Suprapubic skin (tissue), 4 donors: ENCODE results near the gene FAM89A. TPM values are rescaled to one million over a fixed set of nuclear protein-coding genes. Genes with fewer than 3 reads are reported as not detected.

ENCODE experiments used
- DNase-seq, 2 donors: peaks; one replicate each; pipeline ENCODE4 v3.0.0-alpha.2; 2019; ENCODE audit warnings: low spot score in 2 of 2
- H3K27ac ChIP-seq: fragments of 200-600 bp; sonication (generic); one replicate; pipeline ENCODE4 v1.5.1; 2019
- H3K27me3 ChIP-seq: fragments of 200-600 bp; sonication (generic); one replicate; pipeline ENCODE4 v1.5.1; 2019
- H3K36me3 ChIP-seq: fragments of 200-600 bp; sonication (generic); one replicate; pipeline ENCODE4 v1.5.1; 2019
- H3K4me1 ChIP-seq: fragments of 200-600 bp; sonication (generic); one replicate; pipeline ENCODE4 v1.5.1; 2019
- H3K4me3 ChIP-seq: fragments of 200-600 bp; sonication (generic); one replicate; pipeline ENCODE4 v1.5.1; 2019; ENCODE audit warnings: mild to moderate bottlenecking
- H3K9me3 ChIP-seq: fragments of 200-600 bp; sonication (generic); one replicate; pipeline ENCODE4 v1.5.1; 2019
- CTCF ChIP-seq, 2 donors: fragments of 200-600 bp in 1 of 2; fragments of 450-650 bp in 1 of 2; sonication (generic) in 1 of 2; IDR thresholded peaks; one replicate each; pipeline ENCODE4 v1.5.1; 2016 to 2019; ENCODE audit warnings: antibody characterized with exemption in 2 of 2, mild to moderate bottlenecking in 1 of 2, moderate library complexity in 1 of 2
- EP300 ChIP-seq: sonication (generic); formaldehyde crosslinking; IDR thresholded peaks from one replicate; pipeline ENCODE4 v1.6.1; 2017; ENCODE audit warnings: antibody characterized with exemption
- POLR2A ChIP-seq, 2 donors: fragments of 450-650 bp; IDR thresholded peaks; one replicate each; pipeline ENCODE4 v1.6.1; 2017; ENCODE audit warnings: antibody characterized with exemption in 2 of 2, mild to moderate bottlenecking in 2 of 2, moderate library complexity in 2 of 2
- POLR2AphosphoS5 ChIP-seq, 3 donors: sonication (generic); formaldehyde crosslinking; IDR thresholded peaks; one replicate each; pipeline ENCODE4 v1.6.1; 2017; ENCODE audit warnings: antibody characterized with exemption in 3 of 3
- WGBS: methylation state at CpG from one replicate; pipeline ENCODE4 v1.1.5; 2018; 5-methylcytosine and 5-hydroxymethylcytosine counted together
- total RNA-seq, 4 donors: library from RNA; depleted of rRNA; stranded (reverse); fragments of >200 nt; gene quantifications; one replicate each; pipeline ENCODE4 v1.1.0, GENCODE V29; 2016

FAM89A gene
- total RNA-seq, result 10 to 100 TPM; 25.5 to 59.8 (median 49.7) TPM

- peak in 1 of 2 donors; percentile 69 for DNase-seq
- H3K4me3 ChIP-seq, result peak within 1 kb of the TSS; percentile 81
- peak within 1 kb of the TSS; percentile 66 for H3K27ac ChIP-seq
- H3K4me1 ChIP-seq, result peaks cover 27% of the 10 kb centered on the region
- H3K9me3 ChIP-seq, result no peaks in the 10 kb centered on the region
- WGBS, result 2% methylated on average over 26 of the region's 82 CpGs
- H3K27me3 ChIP-seq, result no peaks in the 10 kb centered on the region
- H3K36me3 ChIP-seq, result no peaks in the 10 kb centered on the region
- TF ChIP-seq POLR2AphosphoS5 (IDR thresholded peaks at IDR 0.05) (no peak), EP300 (no peak), CTCF (IDR thresholded peaks at IDR 0.05) (no peak), POLR2A (IDR thresholded peaks at IDR 0.05) (no peak)
Observed at GRCh38 chr1:231040019-231040799, at the start of gene FAM89A. FAM89A (minus strand) TSS chr1:231040254; CDS start chr1:231040211, 43 bp downstream.

DNA sequence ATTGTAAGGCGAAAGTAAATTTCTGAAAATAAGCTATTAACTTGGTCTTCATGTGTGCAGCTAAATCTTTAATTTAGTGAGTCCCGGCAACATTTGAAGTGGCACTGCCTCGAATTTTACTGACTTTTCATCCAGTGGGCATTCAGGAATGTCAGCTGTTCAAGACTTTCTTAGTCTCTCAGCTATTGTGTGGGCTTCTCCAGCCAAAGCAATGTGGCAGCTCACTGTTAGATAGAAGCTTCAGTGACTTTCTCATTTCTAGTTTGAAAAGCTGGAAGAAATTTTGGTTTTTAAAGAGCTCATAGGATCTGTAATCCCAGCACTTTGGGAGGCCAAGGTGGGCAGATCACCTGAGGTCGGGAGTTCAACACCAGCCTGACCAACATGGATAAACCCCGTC lies 44.3 kb upstream of the FAM89A start:
- WGBS, result 76% methylated on average over 5 of the region's 5 CpGs
- Histone ChIP-seq H3K4me3 (no peak overlapping the region), H3K27me3 (peaks cover 4% of the 10 kb centered on the region), H3K27ac (no peak overlapping the region), H3K4me1 (no peaks in the 10 kb centered on the region), H3K9me3 (no peaks in the 10 kb centered on the region), H3K36me3 (no peaks in the 10 kb centered on the region)
- TF ChIP-seq EP300 (no peak), POLR2A (IDR thresholded peaks at IDR 0.05) (no peak), POLR2AphosphoS5 (IDR thresholded peaks at IDR 0.05) (no peak), CTCF (IDR thresholded peaks at IDR 0.05) (no peak)
- peak in 1 of 2 donors; percentile 13 for DNase-seq

GRCh38 chr1:231079163-231079562 lies 39.1 kb upstream of the FAM89A start:
- DNase-seq, result no peak
- TF ChIP-seq CTCF (IDR thresholded peaks at IDR 0.05), result no peak
- TF ChIP-seq POLR2A (IDR thresholded peaks at IDR 0.05), result no peak
- TF ChIP-seq POLR2AphosphoS5 (IDR thresholded peaks at IDR 0.05), result no peak
- no peak for TF ChIP-seq EP300
- Histone ChIP-seq H3K27me3 (peaks cover 3% of the 10 kb centered on the region), H3K27ac (no peak overlapping the region), H3K9me3 (no peaks in the 10 kb centered on the region), H3K4me3 (no peak overlapping the region), H3K36me3 (no peaks in the 10 kb centered on the region), H3K4me1 (no peaks in the 10 kb centered on the region)
- WGBS, result 87% methylated on average over 4 of the region's 4 CpGs

- Histone ChIP-seq H3K9me3 (no peaks in the 10 kb centered on the region), H3K36me3 (no peaks in the 10 kb centered on the region), H3K4me3 (no peak overlapping the region), H3K4me1 (no peaks in the 10 kb centered on the region), H3K27ac (no peak overlapping the region), H3K27me3 (peaks cover 3% of the 10 kb centered on the region)
- DNase-seq, result no peak
- 97% methylated on average over 7 of the region's 7 CpGs for WGBS
- no peak for TF ChIP-seq POLR2A (IDR thresholded peaks at IDR 0.05)
- no peak for TF ChIP-seq EP300
- no peak for TF ChIP-seq CTCF (IDR thresholded peaks at IDR 0.05)
- no peak for TF ChIP-seq POLR2AphosphoS5 (IDR thresholded peaks at IDR 0.05)
Observed at GRCh38 chr1:231078250-231078649, 38.2 kb upstream of the FAM89A start.

GRCh38 chr1:231076802-231077201 lies 36.7 kb upstream of the FAM89A start:
- no peaks in the 10 kb centered on the region for H3K36me3 ChIP-seq
- H3K9me3 ChIP-seq, result no peaks in the 10 kb centered on the region
- H3K27me3 ChIP-seq, result peaks cover 3% of the 10 kb centered on the region
- no peak overlapping the region for H3K27ac ChIP-seq
- no peak for DNase-seq
- 92% methylated on average over 5 of the region's 5 CpGs for WGBS
- no peak overlapping the region for H3K4me3 ChIP-seq
- H3K4me1 ChIP-seq, result no peaks in the 10 kb centered on the region
- TF ChIP-seq CTCF (IDR thresholded peaks at IDR 0.05), result no peak
- TF ChIP-seq POLR2A (IDR thresholded peaks at IDR 0.05), result no peak
- TF ChIP-seq EP300, result no peak
- TF ChIP-seq POLR2AphosphoS5 (IDR thresholded peaks at IDR 0.05), result no peak
